ENCODE results near the gene WDR41. TPM values are rescaled to one million over a fixed set of nuclear protein-coding genes. Genes with fewer than 3 reads are reported as not detected.

Gene WDR41
- total RNA-seq, 1 experiment from 2014 or later: 43.6 TPM

DNA sequence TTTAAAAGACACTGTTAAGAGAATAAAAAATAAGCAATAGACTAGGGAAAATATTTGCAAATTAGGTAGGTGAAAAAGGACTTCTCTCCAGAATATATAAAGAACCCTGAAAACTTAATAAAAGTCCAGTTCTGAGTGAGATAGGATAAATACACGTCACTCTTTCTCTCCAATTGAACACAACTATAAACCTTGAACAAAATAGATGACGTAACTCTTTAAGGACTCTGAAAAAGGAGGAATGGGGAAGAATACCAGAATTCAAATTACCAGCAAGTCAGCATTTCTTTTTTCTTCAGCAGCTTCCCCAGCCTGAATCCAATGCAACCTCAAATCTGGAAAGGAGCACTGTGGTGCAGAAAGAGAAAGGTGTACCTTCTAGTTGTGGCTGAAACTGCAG lies 6.8 kb upstream of the WDR41 start:
- TF ChIP-seq, protein P1, sequence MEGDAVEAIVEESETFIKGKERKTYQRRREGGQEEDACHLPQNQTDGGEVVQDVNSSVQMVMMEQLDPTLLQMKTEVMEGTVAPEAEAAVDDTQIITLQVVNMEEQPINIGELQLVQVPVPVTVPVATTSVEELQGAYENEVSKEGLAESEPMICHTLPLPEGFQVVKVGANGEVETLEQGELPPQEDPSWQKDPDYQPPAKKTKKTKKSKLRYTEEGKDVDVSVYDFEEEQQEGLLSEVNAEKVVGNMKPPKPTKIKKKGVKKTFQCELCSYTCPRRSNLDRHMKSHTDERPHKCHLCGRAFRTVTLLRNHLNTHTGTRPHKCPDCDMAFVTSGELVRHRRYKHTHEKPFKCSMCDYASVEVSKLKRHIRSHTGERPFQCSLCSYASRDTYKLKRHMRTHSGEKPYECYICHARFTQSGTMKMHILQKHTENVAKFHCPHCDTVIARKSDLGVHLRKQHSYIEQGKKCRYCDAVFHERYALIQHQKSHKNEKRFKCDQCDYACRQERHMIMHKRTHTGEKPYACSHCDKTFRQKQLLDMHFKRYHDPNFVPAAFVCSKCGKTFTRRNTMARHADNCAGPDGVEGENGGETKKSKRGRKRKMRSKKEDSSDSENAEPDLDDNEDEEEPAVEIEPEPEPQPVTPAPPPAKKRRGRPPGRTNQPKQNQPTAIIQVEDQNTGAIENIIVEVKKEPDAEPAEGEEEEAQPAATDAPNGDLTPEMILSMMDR (conservative IDR thresholded peaks at IDR 0.05): no peak
- no peaks in the 10 kb centered on the region for H3K4me1 Mint-ChIP-seq
- Histone ChIP-seq H3K56ac (ENCODE audit: insufficient read length, low read depth, low read length) (no peak overlapping the region), H3T11ph (ENCODE audit: low read length) (no peak overlapping the region), H2BK120ac (ENCODE audit: low read depth, low read length, poor library complexity, severe bottlenecking) (no peak overlapping the region), H4K5ac (ENCODE audit: insufficient read length, low read depth, low read length) (no peak overlapping the region), H4K8ac (replicated peaks; ENCODE audit: insufficient read length, low read depth, low read length) (no peak overlapping the region), H2BK15ac (ENCODE audit: low read depth, low read length) (no peak overlapping the region), H3K4me1 (ENCODE audit: insufficient read depth, low read length) (no peaks in the 10 kb centered on the region), H2BK5ac (ENCODE audit: insufficient read length, low read length) (no peak overlapping the region), H3K4ac (ENCODE audit: low read depth, low read length) (no peak overlapping the region), H3K23ac (ENCODE audit: insufficient read length, low read depth, low read length) (no peak overlapping the region), H2AK5ac (ENCODE audit: insufficient read length, low read length) (no peak overlapping the region), H4K91ac (ENCODE audit: insufficient read length, low read depth, low read length) (no peak overlapping the region), H3K9me3 (ENCODE audit: control insufficient read depth, low read depth, low read length) (no peaks in the 10 kb centered on the region), H3K27me3 (ENCODE audit: insufficient read depth, low read length) (no peaks in the 10 kb centered on the region), H3K18ac (ENCODE audit: insufficient read length, low read depth, low read length) (no peak overlapping the region), H3K9ac (ENCODE audit: extremely low read depth, insufficient read length, low read length) (no peak overlapping the region), H3K79me2 (ENCODE audit: insufficient read depth, low read length) (no peaks in the 10 kb centered on the region), H4K20me1 (ENCODE audit: control insufficient read depth, insufficient read depth, insufficient read length) (no peaks in the 10 kb centered on the region), H2BK12ac (ENCODE audit: insufficient read length, low read depth, low read length) (no peak overlapping the region), H3K23me2 (ENCODE audit: insufficient read length, low read depth, low read length, poor library complexity, severe bottlenecking) (no peaks in the 10 kb centered on the region), H3K27ac (ENCODE audit: insufficient read length, low read depth, low read length) (no peak overlapping the region), H2BK20ac (ENCODE audit: low read depth, low read length, poor library complexity, severe bottlenecking) (no peak overlapping the region), H3K79me1 (ENCODE audit: insufficient read depth, low read depth, low read length, poor library complexity, severe bottlenecking) (no peaks in the 10 kb centered on the region), H3K14ac (ENCODE audit: insufficient read depth, low read length) (no peak overlapping the region), H2AFZ (ENCODE audit: low read length) (no peak overlapping the region), H3K4me2 (ENCODE audit: insufficient read depth, insufficient read length, low read length) (no peak overlapping the region)
- peaks cover 6 to 9% of the 10 kb centered on the region in 2 experiments; a peak in 3 of 5 replicates for H3K9me3 Mint-ChIP-seq
- no peaks in the 10 kb centered on the region; a peak in 1 of 7 replicates for H3K36me3 Mint-ChIP-seq (ENCODE audit: insufficient read depth in 1 of 3, low read depth in 3 of 3)
- no CpG with 5 or more reads among the region's 2 CpGs for WGBS (ENCODE audit: extremely low coverage, insufficient read length, low lambda C conversion rate)
- no peak overlapping the region for H3K27ac Mint-ChIP-seq
- no peak for DNase-seq
- H3K27me3 Mint-ChIP-seq (ENCODE audit: low read depth): peaks cover 38% of the 10 kb centered on the region
- no peak overlapping the region for H3K4me3 Mint-ChIP-seq
